Fibroblast of skin of left biceps (primary cell): ENCODE results near the gene GPD1.
A peak's percentile ranks its signal among the peaks of the same experiment; 100 is the strongest.

Experiments used
- DNase-seq, 2 experiments: peaks; one replicate each; pipeline ENCODE4 v3.0.0-alpha.2; 2013; ENCODE audit warnings: low read depth in 2 of 2

GPD1 gene

DNA sequence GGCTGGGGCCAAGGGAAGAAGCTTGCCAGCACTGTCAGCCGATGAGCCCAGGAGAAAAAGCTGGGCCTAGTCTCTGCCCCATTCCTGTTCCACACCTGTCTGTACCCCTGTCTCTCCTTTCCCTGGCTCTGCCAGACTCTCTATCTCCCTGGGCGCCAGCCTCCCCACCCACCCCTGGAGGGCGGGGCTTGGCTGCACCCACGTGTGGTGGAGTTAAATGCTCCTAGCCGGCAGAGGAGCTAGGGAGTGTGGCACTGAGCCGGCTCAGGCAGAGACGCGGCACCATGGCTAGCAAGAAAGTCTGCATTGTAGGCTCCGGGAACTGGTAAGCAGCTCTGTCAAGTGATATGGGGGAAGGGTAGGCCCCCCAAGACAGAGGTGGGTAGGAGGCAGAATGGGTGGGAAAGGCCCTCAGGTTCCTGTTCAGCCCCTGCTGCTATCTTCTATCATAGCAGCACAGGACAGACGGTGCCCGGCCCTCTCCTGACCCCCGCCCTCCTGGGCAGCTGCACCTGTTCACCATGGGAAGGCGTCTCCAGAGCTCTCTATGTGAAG, at the start of gene GPD1:
TSS of gene GPD1 (plus strand) at position 242 of the 555 bp plus-strand sequence. CDS start at position 285, 43 bp downstream.
- no peak for DNase-seq

DNA sequence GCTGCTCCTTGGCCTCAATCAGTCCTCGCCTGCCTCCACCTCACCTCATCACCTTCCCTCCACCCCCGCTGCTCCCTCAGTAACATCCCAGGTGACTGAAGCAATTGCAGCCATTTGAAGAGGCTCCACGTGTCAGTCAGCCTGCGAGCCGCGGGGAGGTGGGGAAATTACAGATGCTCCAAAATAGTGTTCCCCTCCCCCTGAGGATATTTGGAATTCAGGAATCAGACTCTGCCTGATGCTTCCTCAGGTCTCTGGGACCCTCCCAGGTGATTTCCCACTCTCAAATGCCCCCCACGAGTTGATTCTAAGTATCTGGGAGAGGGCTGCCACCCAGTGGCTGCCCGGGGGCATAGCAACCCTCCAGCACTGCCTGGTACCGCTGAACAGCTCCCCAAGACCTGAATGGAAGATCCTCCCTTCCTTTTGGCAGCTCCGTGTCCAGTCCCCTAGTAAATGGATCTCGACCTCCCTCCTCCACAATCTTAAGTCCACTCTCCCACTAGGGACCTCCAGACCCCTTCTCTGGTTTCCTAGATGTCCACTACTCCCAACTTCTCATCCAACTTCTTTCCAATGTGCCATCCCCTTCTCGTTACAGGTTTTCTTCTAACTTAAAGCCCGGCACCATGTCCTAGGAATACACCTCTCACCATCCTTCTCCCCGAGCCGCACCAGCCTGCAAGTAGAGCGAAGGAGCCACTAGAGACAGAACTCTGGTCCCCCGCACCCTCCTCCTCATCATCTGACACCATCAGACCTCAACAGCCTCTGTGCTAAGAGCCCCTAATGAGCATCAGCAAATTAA, 47.8 kb upstream of the GPD1 start:
- DNase-seq, result no peak

DNA sequence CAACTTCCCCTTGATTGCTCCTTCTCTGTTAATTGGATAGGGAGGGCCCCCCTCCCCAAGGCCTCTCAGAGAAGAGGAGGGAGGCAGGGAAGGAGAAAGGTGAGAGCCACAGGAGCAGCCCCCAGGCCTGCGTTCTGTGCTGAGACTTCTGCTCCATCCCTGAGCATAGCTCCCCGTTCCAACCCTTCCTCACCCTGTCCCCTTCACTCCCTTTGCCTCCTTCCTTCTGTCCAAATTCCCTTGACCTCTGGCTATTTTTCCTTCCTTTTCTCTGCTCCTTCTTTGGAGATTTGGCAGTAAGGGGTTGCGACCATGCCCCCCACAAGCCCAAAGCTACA, 47.2 kb upstream of the GPD1 start:
- no peak for DNase-seq

DNA sequence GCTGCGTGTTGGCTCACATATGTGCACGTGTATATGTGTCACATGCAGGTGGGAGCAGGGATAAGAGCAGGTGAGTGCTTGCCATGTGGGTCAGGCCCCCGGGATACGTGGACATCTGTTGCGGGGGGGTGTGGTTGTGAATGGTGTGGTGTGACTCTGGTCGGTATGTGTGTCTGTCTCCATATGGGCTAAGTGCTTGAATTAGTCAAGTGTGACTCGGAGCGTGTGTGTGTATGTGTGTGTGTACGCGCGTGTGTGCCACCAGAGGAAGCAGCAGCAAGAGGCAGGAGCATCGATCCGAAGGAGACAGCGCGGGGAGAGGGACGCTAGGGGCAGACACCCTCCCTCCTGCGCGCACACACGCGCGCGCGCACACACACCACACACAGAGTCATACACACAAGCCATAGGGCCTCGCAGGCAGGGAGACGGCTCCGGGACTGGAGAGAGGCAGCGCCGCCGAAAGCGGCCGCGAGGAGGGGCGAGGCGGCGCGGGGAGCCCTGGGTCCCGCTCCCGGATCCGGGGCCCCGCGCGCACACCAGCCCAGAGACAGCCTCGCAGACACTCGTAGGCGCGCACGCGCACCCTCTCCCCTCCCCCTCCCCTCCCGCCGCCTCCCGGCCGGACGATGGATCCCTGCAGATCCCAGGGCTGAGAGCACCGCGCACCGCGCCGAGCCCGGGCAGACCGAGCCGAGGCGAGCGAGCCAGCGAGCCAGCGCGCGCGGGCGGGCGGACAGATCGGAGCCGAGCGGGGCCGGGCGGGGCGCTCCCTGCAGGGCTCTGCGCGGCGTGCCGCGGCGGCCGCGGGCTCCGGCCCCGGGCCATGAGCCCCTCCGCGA, 46.6 kb upstream of the GPD1 start, which contains the start of gene ASIC1:
TSS of gene ASIC1 (plus strand) at position 597 of the 842 bp plus-strand sequence. CDS start 1,171 bp downstream, outside the sequence.
- peak; percentile 34 to 47 for DNase-seq

DNA sequence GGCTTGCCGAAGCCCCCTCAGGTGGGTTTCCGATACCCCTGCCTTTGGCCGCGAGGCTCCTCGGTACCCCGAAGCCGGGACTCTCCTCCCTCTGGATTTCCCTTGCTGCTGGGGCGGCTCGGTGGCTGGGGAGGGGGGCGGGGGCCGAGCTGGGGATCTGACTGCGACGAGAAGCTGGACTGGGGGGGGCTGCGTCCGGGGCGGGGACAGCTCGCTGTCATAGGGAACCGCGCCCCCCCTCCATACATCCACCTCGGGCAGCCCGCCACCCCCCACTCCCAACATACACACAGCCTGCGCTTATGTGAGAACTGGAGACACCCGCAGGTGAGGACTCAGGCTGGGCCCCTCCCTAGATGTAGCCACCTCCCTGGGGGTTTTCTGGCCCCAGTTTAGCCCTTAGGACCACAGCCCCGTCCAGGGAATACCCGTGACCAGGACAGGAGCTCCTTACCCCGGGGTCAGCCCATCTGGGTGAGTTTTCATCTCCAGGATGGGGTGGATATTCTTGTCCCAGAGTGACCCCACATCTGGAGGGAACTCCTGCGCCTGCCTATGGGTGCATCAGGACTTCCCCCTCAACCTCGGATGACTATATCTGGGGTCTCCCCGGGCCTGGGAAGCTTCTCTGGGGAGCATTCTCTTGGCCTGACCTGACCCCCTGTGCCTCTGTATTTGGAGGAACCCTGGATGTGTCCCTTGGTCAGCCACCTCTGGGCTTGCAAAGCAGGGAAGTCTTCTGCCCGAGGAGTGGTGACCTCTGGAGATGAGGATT, 45.7 kb upstream of the GPD1 start:
- DNase-seq, result no peak

DNA sequence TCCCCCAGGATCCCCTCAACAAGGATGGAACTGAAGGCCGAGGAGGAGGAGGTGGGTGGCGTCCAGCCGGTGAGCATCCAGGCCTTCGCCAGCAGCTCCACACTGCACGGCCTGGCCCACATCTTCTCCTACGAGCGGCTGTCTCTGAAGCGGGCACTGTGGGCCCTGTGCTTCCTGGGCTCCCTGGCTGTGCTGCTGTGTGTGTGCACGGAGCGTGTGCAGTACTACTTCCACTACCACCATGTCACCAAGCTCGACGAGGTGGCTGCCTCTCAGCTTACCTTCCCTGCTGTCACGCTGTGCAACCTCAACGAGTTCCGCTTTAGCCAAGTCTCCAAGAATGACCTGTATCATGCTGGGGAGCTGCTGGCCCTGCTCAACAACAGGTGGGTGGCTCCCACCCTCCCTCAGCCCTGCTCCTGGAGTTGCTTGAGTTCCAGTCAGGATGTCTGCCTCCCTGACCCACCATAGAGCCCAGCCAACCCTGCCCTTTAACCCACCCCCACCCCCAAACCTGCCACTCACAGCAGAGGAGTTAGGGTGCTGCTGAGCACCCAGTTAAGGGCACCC, 45.0 kb upstream of the GPD1 start:
- no peak for DNase-seq

DNA sequence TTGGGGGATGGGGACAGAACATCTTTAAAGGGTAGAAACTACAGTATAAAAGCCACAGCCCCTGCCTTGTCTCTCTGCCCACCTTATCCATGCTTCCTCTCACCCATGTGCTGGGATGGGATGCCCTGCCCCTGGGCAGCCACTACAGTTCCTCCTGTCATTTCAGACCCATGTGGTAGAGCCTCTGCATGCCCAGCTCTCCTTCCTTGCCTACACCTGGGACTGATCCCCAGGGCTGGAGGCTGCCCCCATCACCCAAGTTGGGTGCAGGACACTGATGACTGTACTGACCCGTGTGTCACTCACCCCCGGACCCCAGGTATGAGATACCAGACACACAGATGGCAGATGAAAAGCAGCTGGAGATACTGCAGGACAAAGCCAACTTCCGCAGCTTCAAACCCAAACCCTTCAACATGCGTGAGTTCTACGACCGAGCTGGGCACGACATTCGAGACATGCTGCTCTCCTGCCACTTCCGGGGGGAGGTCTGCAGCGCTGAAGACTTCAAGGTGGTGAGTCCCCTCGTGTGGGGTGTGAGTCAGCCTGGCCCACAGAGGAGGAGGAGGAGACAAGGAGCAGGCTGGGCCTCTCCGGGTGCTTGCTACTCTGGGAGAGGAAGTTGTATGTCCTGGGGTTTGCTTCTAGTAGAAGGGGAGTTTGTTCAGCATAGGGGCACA, 44.2 kb upstream of the GPD1 start:
- DNase-seq, result no peak

DNA sequence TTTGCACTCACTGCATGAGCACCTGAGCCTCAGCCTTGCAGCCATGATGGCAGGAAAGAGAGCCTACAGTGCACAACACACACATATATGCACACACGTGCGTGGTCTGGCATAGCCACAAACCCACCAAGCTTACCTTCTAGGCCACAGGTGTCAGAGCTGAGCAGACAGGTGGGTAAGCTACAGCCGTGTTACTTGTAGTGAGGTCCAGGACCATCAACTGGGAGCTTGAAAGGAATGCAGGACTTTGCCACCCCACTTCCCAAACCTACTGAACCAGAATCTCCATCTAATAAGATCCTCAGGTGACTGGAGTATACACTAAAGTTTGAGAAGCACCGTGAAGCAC, 43.7 kb upstream of the GPD1 start:
- no peak for DNase-seq

DNA sequence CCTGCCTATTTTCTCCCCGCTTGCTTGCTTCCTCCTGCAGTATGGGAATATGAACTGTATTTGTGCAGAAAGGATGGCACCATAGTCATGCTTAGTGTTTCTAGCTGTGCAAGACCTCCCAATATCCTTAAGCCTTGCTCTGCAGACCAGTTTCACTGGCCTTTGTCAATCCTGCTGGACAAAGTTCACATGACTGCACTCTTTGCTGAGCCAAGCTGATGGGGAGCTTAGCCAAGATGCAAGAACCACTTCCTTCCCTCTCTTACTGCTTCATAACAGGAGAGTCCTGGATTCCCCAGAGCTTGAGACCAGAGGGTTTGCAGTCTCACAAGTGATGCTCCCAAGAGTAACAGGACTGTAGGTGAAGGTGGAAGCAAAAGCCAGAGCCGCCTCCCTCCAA, 42.6 kb upstream of the GPD1 start:
- DNase-seq, result no peak

DNA sequence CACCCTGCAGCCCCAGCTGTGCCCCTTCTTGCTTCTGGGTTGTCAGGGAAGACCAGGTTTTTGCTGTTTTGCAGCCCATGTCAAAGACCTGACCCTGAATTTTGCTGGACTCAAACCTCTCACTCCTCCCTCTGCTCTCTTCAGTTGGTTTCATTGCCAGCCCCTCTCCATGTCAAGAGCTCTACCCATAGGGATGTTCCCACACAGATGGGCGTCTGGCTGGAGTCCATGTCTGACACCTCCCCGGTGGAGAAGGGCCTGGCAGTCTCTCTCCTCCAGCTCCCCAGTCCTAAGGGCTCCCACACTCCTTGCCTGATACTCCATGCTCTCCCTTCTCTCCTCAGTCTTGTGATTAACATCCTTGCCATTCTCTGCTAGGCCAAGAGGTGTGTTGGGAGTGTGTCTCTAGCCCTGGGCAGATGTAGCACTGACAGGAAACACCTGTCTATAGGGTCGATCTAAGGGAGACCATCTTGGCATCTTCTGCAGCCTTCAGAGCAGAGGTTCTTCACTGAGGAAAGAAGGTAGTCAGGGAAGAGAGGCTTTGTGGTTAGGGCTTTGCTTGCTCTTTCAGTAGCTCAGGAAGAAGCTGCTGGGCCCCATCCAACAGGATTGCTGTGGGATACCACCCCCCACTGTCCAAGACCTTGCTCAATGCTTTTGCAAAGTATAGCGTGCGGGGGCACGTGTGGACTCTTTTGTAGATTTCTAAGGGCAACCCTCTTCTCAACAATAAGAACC, 41.7 kb upstream of the GPD1 start:
- no peak for DNase-seq

DNA sequence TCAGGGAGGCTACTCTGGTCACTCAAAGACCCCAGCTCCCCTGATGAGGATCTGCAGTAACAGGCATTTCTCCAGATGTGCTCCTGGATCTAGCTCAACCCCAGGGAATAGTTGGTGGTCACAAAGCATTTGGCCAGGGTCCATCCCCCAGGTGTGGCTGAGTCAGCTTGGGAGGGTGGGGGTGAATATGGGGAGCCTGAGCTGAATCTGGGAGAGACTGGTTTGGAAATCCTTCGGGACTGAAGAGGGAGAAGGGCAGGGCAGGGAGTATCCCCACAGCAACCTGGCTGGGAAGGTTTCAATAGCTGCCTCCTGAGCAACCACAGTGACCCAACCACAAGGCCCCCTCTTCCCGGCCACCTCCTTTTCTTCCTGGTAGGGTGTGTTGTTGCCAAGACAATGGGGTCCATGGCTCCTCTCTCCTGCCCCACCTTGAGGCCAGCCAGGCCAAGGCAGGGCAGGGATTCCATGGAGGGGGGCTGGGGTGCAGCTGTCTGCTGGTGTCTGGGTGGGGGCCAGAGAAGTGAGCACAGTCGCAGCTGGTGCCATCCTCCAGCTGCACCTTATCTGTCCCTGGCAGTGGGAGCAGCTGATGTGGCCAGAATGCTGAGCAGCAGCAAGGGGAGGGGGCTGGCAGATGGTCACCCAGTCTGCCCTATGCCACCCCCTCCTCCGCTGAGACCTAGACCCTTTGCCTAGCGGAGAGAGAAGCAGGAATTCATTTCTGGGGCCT, 40.9 kb upstream of the GPD1 start:
- no peak for DNase-seq

DNA sequence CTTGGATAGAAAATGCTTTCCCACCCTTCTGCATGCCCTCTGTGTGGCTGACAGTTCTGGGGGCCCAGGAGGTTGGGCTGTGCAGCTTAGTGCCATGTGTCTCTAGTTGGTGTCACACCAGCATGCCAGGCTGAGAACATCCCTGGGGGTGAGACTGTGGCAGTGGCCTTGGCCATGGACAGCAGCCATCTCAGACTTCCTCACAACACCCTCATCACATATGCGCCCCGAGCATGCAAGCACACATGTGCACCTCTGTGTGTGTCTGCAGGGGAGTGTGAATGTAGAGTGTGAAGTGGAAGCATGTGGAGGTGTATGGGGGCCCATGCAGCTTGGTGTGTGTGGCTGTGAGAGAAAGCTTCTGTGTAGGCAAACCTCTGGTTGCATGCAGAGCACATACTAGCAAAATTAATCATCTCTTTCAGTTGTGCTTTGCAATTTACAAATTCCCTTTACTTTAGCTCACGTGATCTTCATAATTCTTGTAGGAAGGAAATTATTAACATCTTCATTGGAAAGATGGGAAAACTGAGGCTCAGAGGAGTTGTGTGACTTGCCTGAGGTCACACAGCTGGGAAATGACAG, 38.0 kb upstream of the GPD1 start:
- DNase-seq, result no peak

DNA sequence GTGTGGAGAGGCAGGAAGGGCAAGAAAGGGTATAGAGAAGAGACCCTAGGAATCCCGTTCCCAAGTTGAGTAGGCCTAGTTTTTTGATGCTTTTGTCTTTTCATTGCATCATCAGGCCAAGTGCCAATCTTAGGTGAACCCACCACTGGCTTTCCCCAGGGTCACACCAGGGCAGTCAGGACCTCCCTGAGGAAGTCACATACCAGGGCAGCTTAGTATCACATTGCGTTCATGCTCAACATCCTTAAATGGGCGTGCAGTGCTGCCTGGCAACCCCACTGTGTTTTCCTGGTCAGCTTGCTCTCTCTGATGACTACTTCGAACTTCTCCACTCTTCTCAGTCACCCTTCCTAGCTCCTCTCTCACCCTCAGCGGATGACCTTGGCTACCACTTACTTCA, 37.4 kb upstream of the GPD1 start:
- DNase-seq, result peak; percentile 57 to 67

DNA sequence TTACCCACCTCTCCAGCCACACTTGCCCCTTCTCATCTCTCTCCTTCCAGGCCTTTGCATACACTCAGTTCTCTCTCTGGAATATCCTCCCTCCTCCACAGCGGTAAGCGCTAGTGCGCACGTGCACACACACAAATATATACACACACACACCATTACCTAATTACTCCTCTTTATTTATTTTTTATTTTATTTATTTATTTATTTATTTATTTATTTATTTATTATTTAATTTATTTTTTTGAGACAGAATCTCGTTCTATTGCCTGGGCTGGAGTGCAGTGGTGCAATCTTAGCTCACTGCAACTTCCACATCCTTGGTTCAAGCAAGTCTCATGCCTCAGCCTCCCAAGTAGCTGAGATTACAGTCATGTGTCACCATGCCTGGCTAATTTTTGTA, 34.7 kb upstream of the GPD1 start:
- no peak for DNase-seq

DNA sequence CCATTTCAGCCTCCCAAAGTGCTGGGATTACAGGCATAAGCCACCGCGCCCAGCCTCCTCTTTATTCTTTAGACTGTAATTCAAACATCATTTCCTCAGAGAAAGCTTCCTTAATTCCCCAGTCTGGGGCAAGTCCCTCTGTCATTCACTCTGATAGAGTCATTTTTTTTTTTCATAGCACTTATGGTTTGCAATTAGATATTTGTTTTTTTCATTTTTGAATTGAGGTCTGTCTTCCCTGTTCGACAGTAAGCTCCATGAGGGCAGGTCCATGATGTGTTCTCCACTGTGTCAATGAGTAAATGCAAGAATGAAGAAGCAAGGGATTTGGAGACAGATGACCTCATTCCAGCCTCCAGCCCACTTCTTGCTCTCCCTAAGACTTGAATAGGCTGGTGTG, 34.3 kb upstream of the GPD1 start:
- DNase-seq, result no peak

DNA sequence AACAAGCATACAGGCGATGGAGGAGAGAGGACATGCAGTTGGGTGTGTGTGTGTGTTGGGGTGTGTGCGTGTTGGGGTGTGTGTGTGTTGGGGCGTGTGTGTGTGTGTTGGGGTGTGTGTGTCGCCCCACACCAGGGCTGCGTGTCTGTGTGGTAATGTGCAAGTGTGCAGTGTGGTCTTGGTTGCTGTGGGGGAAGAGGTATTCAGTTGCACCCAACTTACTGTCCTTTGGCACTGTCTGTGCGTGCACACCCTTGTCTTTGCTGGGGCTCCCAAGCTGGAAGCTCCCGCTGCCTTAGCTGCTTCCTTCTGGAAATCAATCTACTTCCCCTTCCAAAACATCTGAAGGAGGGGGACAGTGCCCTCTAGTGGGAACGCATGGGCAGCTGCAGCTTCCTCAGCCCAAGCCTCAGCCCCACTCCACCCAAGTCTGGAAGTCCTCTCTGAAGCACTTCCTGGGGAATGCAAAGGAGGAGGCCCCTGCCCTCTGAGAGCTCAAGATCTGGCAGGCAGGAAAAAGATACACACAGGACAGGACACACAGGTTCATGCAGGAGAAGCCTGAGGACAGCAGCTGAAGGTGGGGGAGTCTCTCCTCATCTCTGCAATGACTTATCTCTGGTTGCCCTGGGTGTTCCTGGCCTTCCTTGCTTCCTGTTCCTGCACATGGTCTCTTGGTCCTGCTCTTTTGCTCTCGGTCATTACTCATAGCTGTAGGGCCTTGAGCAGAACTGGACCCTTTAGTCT, 33.3 kb upstream of the GPD1 start:
- peak in 1 of 2 experiments; percentile 59 for DNase-seq

DNA sequence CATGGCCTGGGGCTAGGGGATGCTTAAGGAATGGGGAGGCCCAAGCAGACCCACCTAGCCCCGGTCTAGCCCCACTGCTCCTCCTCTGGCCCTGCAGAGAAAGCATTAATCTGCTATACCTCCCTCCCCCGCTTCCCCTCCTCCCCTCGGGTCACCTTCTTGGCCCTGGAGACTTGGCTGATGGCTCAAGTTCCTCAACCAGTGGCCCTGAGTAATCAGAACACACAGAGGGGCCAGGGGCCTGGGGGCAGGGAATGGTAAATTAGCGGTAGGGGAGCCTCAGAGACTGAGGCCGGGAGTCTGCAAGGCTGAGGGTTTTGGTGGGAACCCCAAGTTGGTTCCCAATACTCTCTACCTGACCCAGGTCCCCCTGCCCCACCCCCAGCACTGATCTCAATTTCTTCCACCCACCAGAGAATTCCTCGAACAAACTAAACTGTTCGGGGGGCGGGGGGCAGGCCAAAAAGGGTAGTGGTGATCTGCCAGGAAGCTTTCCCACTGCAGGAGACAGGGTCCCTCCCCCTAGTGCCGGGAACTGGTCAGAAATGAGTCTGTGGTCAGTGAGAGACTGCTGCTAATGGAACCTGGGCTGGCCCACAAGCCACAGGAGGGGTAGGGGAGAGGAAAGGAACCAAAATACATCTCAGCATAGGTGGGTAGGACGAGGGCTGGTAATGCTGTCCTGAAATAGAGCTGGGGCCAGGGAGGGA, 31.5 kb upstream of the GPD1 start:
- no peak for DNase-seq

DNA sequence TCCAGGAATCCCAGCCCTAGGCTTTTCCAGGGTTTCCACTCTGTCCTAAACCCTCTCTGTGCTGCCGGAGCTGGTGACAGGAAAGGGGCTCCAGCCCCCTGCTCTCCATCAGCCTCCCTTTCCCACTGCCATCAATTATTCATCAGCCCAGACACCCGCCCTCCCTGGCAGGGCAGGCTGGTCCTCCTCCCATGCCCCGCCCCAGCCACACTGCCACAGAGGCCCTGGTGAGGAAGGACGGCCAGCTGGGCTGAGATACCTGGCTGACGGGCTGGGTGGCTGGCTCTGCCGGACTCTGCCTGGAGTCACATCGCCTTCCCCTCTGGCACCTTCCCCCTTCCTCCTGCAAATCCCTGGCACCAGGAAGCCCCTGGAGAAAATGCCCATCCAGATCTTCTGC, 30.6 kb upstream of the GPD1 start:
- DNase-seq, result no peak
